Lower lobe of right lung (tissue), 2 donors: ENCODE data around the gene RGS16. TPM values are rescaled to one million over a fixed set of nuclear protein-coding genes. Genes with fewer than 3 reads are reported as not detected.

Experiments used
- ATAC-seq, 2 donors: fragments of 200-7000 bp; cut with Tn5 transposase; one replicate each; pipeline ENCODE4 v1.9.1; 2020 to 2022; ENCODE audit warnings: mild to moderate bottlenecking in 2 of 2, moderate library complexity in 2 of 2
- DNase-seq: peaks from one replicate; pipeline ENCODE4 v3.0.0-alpha.2; 2020
- H3K27ac ChIP-seq: fragments of 200-600 bp; one replicate; pipeline ENCODE4 v1.8.0; 2022
- H3K27me3 ChIP-seq: fragments of 200-600 bp; one replicate; pipeline ENCODE4 v1.8.0; 2022; ENCODE audit warnings: low read depth
- H3K36me3 ChIP-seq: fragments of 200-600 bp; one replicate; pipeline ENCODE4 v1.8.0; 2022; ENCODE audit warnings: mild to moderate bottlenecking
- H3K4me1 ChIP-seq: fragments of 200-600 bp; one replicate; pipeline ENCODE4 v1.8.0; 2022
- H3K4me3 ChIP-seq: fragments of 200-600 bp; one replicate; pipeline ENCODE4 v1.8.0; 2022; ENCODE audit warnings: mild to moderate bottlenecking
- H3K9me3 ChIP-seq: fragments of 200-600 bp; one replicate; pipeline ENCODE4 v1.8.0; 2022
- intact Hi-C: fragments of 100-400 bp; cut with DNase I; formaldehyde crosslinking; loops from one replicate; pipeline ENCODE4 v1.11.0; 2022
- total RNA-seq: library from RNA; stranded (reverse); fragmentation: NEBNext Ultra II Directional; extraction: Animal tissue kit (Norgen Biotek cat#: 25700); gene quantifications from one replicate; pipeline ENCODE4 v1.2.1, GENCODE V29; 2021
- TF ChIP-seq, protein P1 (sequence below): fragments of 200-600 bp; IDR thresholded peaks from one replicate; pipeline ENCODE4 v1.8.0; 2022; ENCODE audit warnings: antibody characterized with exemption, mild to moderate bottlenecking
- donor health status: DM: no; HTN: yes; CAD: no; lungs with severe emphysema.

The RGS16 gene
- total RNA-seq, 1 donor from 2014 or later: 14.6 TPM

DNA sequence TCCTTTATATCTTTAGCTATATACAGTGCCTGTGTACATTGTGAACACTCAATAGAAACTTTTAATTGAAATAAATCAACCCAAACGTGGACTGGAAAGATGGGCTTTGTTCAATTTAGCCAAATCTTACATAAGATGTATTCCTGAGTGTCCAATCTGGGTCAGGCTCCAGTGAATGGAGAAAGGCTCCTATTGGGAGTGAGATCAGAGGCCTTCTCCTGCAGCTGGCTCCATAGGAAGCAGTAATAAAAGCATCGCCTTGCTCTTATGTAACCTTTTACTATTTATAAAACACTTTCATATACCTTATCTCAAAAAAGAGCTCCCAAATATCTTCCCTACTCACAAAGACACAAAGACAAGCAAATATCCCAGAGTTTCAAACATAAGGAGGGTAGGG, 24.9 kb upstream of the RGS16 start:
- H3K36me3 ChIP-seq: no peaks in the 10 kb centered on the region
- DNase-seq: no peak
- H3K27me3 ChIP-seq: no peaks in the 10 kb centered on the region
- TF ChIP-seq, protein P1, sequence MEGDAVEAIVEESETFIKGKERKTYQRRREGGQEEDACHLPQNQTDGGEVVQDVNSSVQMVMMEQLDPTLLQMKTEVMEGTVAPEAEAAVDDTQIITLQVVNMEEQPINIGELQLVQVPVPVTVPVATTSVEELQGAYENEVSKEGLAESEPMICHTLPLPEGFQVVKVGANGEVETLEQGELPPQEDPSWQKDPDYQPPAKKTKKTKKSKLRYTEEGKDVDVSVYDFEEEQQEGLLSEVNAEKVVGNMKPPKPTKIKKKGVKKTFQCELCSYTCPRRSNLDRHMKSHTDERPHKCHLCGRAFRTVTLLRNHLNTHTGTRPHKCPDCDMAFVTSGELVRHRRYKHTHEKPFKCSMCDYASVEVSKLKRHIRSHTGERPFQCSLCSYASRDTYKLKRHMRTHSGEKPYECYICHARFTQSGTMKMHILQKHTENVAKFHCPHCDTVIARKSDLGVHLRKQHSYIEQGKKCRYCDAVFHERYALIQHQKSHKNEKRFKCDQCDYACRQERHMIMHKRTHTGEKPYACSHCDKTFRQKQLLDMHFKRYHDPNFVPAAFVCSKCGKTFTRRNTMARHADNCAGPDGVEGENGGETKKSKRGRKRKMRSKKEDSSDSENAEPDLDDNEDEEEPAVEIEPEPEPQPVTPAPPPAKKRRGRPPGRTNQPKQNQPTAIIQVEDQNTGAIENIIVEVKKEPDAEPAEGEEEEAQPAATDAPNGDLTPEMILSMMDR: no peak
- ATAC-seq: no peak
- no peak overlapping the region for H3K27ac ChIP-seq
- H3K4me1 ChIP-seq: peaks cover 14% of the 10 kb centered on the region
- H3K4me3 ChIP-seq: no peak overlapping the region
- intact Hi-C loops: no loop called here
- no peaks in the 10 kb centered on the region for H3K9me3 ChIP-seq

DNA sequence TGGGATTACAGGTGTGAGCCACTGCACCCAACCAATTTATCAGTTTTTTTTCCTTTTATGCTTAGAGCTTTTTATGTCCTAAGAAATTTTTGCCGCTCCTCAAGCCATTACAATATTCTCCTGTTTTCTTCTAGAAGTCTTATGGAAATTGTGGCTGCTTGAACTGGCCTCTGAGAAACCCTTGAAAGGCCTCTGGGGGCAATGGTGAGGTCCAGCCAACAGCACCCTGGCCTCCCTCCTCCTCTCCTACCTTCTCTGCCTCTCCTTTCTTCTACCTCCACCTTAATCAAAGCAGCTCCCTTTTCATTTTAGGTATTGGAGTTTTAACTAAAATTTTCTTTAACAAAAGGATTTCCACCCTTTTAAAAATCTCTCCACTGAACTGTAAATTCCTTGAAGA, 24.5 kb upstream of the RGS16 start:
- TF ChIP-seq, protein P1: no peak
- no peaks in the 10 kb centered on the region for H3K9me3 ChIP-seq
- no peaks in the 10 kb centered on the region for H3K36me3 ChIP-seq
- H3K27me3 ChIP-seq: no peaks in the 10 kb centered on the region
- DNase-seq (no peak), ATAC-seq (no peak)
- no peak overlapping the region for H3K4me3 ChIP-seq
- peaks cover 14% of the 10 kb centered on the region for H3K4me1 ChIP-seq
- no peak overlapping the region for H3K27ac ChIP-seq
- intact Hi-C loops: no loop called here

DNA sequence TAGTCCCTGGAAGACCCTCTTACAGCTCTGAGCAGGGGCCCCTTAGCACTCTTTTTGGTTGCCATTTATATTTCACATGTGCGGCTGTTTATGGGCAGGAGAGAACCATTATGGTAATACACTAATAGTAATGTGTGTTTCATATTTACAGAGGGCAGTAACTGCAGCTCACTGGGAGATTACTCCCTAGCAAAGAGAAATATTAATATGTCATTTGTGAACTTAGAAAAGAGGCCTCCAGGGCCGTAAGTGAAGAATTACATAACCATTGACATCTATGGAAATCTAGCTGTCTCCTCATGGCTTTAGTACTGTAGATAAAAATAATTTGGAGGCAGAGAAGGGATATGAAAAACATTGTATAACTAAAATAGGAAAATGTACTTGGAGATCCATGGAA, 23.4 kb upstream of the RGS16 start:
- Histone ChIP-seq H3K4me1 (peaks cover 14% of the 10 kb centered on the region), H3K27me3 (no peaks in the 10 kb centered on the region), H3K36me3 (no peaks in the 10 kb centered on the region), H3K27ac (no peak overlapping the region), H3K4me3 (no peak overlapping the region), H3K9me3 (no peaks in the 10 kb centered on the region)
- TF ChIP-seq, protein P1: no peak
- DNase-seq (no peak), ATAC-seq (no peak)
- intact Hi-C loops: no loop called here

DNA sequence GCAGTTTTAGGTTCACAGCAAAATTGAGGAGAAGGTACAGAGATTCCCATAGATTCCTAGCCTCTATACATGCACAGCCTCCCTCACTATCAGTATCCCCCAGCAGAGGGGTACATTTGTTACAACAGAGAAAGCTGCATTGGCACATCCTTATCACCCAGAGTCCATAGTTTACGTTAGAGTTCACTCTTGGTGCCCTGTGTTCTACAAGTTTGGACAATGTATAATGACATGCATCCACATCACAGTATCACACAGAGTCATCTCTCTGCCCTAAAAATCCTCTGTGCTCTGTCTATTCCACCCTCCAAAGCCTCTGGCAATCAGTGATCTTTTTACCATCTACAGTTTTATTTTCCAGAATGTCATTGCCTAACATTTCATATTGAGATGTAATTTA, 22.3 kb upstream of the RGS16 start:
- ATAC-seq (no peak), DNase-seq (no peak)
- Histone ChIP-seq H3K36me3 (no peaks in the 10 kb centered on the region), H3K4me1 (peaks cover 14% of the 10 kb centered on the region), H3K27ac (no peak overlapping the region), H3K9me3 (no peaks in the 10 kb centered on the region), H3K4me3 (no peak overlapping the region), H3K27me3 (no peaks in the 10 kb centered on the region)
- TF ChIP-seq, protein P1: no peak
- intact Hi-C loops: no loop called here

DNA sequence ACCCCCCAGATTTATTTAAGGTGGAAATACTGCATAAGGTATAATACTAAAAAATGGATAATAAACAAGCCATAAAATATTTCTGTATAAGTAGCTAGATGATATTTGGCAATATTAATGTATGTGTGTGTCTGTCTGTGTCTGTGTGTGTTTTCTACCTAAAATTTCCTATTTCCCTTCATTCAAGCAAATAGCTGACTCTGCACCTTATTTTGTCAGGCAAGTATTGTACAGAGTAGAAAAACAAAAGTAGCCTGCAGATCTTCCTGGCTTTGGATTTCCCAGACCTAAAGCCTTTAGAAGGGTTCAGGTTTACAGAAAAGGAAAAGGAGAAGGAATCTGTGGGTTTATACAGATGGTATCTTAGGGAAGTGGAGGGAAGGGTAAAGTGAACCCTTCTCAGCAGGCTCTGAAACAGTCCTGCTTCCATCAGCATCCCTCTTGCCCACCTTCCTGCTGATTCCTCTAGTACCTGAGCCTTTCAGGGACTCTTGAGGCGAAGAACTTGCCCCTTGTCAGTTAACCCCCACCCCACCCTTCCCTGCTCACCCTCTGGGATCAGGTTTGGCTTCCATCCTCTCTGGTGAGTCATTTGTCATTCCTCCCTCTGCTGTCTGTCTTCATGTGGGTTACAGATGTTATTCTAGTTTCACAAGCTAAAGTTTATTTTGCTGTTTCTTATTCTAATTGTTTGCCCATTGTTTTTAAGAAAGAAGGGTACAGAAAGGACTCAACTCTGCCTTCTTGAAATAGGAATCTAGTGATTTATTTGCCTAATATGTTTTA, 21.7 kb upstream of the RGS16 start:
- Histone ChIP-seq H3K4me1 (peaks cover 14% of the 10 kb centered on the region), H3K36me3 (no peaks in the 10 kb centered on the region), H3K27me3 (no peaks in the 10 kb centered on the region), H3K27ac (no peak overlapping the region), H3K4me3 (no peak overlapping the region), H3K9me3 (no peaks in the 10 kb centered on the region)
- DNase-seq (no peak), ATAC-seq (no peak)
- TF ChIP-seq, protein P1: no peak
- intact Hi-C loops: no loop called here
